H54 (cell line): ENCODE results near the gene PARD3.
A peak's percentile ranks its signal among the peaks of the same experiment; 100 is the strongest.

Experiments used
- DNase-seq: peaks from one replicate; pipeline ENCODE4 v3.0.0; 2011; ENCODE audit warnings: low spot score, mixed read lengths; ENCODE audit not compliant: insufficient read length
- FAIRE-seq: peaks from 3 replicates; lab custom pipeline; 2011; peaks lifted over from hg19 to GRCh38; lab: Jason Lieb, UNC
- POLR2A ChIP-seq: IDR thresholded peaks from 2 replicates; pipeline ENCODE4 v1.6.1; 2011; ENCODE audit warnings: low read depth, mild to moderate bottlenecking, low read length

The PARD3 gene

GRCh38 chr10:34316154-34316553 lies 498.9 kb downstream of the PARD3 start:
- FAIRE-seq = no peak
- TF ChIP-seq POLR2A = no peak

GRCh38 chr10:34314457-34314856 lies 500.6 kb downstream of the PARD3 start:
- DNase-seq (no peak), FAIRE-seq (no peak)
- TF ChIP-seq POLR2A = no peak

More at GRCh38 chr10:34316154-34316553, 498.9 kb downstream of the PARD3 start:
- DNase-seq = no peak

- no peak for DNase-seq
- TF ChIP-seq POLR2A = no peak
- FAIRE-seq = no peak
These were observed 501.2 kb downstream of the PARD3 start for GRCh38 chr10:34313888-34314287.

- TF ChIP-seq POLR2A = no peak
- DNase-seq = no peak
- no peak for FAIRE-seq
These were observed 501.7 kb downstream of the PARD3 start for GRCh38 chr10:34313353-34313752.

GRCh38 chr10:34311679-34312078 lies 503.4 kb downstream of the PARD3 start:
- no peak for TF ChIP-seq POLR2A
- no peak for FAIRE-seq

GRCh38 chr10:34310234-34310633 lies 504.9 kb downstream of the PARD3 start:
- DNase-seq (no peak), FAIRE-seq (no peak)
- TF ChIP-seq POLR2A = no peak

More at GRCh38 chr10:34311679-34312078, 503.4 kb downstream of the PARD3 start:
- no peak for DNase-seq

GRCh38 chr10:34305189-34305588 lies 509.9 kb downstream of the PARD3 start:
- TF ChIP-seq POLR2A = no peak
- DNase-seq = no peak
- FAIRE-seq = no peak

- FAIRE-seq (no peak), DNase-seq (no peak)
- no peak for TF ChIP-seq POLR2A
These were observed 512.1 kb downstream of the PARD3 start for GRCh38 chr10:34303022-34303421.

- TF ChIP-seq POLR2A = no peak
- DNase-seq (no peak), FAIRE-seq (no peak)
These were observed 515.9 kb downstream of the PARD3 start for GRCh38 chr10:34299105-34299611.

GRCh38 chr10:34298346-34298818 lies 516.7 kb downstream of the PARD3 start:
- DNase-seq (no peak), FAIRE-seq (no peak)
- TF ChIP-seq POLR2A = no peak

- DNase-seq (no peak), FAIRE-seq (no peak)
These were observed 517.4 kb downstream of the PARD3 start for GRCh38 chr10:34297541-34298345.

GRCh38 chr10:34295142-34295548 lies 520.0 kb downstream of the PARD3 start:
- DNase-seq (no peak), FAIRE-seq (peak; percentile 67)
- no peak for TF ChIP-seq POLR2A

More at GRCh38 chr10:34297541-34298345, 517.4 kb downstream of the PARD3 start:
- TF ChIP-seq POLR2A = no peak

GRCh38 chr10:34294137-34294536 lies 521.0 kb downstream of the PARD3 start:
- FAIRE-seq (no peak), DNase-seq (no peak)
- no peak for TF ChIP-seq POLR2A

GRCh38 chr10:34292675-34293074 lies 522.4 kb downstream of the PARD3 start:
- DNase-seq (no peak), FAIRE-seq (no peak)
- no peak for TF ChIP-seq POLR2A

- DNase-seq (no peak), FAIRE-seq (no peak)
- no peak for TF ChIP-seq POLR2A
These were observed 522.9 kb downstream of the PARD3 start for GRCh38 chr10:34292194-34292565.
